ENCODE measurements around the gene SERPINB4. TPM values are rescaled to one million over a fixed set of nuclear protein-coding genes. Genes with fewer than 3 reads are reported as not detected.
"Not testable (repeated sequence)": the region's sequence is repeated elsewhere in the genome, so short reads cannot be mapped to it uniquely, and the experiment has no call there.

Gene SERPINB4
- total and polyA plus RNA-seq, 7 donors, result 0.07 TPM; not detected in 6

DNA sequence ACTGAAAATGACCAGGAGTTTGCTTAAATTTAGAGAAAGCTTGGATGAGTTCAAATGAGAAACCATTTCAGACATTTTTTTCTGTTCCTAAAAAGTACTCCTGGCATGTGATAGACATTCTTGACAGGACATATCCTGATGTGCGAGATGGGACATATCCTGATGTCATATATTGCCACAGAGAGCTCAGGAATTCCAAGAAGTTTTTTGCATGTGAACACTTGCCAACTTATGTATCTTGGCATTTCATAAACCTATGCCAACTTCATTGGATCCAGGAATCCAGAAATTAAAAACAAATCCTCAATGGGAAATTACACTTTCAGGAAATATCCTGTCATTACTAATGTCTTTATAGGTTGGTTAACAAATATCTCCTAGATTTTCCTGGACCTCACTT lies 20.5 kb upstream of the SERPINB4 start:
- no peaks in the 10 kb centered on the region for H3K36me3 ChIP-seq
- no peak overlapping the region for H3K4me3 ChIP-seq
- WGBS, 2 donors, result 88% methylated on average over 1 of the region's 1 CpG
- no peak for TF ChIP-seq POLR2AphosphoS5 (IDR thresholded peaks at IDR 0.05)
- TF ChIP-seq POLR2A (IDR thresholded peaks at IDR 0.05), result no peak
- TF ChIP-seq EP300 (IDR thresholded peaks at IDR 0.05), result no peak
- TF ChIP-seq, protein P1, sequence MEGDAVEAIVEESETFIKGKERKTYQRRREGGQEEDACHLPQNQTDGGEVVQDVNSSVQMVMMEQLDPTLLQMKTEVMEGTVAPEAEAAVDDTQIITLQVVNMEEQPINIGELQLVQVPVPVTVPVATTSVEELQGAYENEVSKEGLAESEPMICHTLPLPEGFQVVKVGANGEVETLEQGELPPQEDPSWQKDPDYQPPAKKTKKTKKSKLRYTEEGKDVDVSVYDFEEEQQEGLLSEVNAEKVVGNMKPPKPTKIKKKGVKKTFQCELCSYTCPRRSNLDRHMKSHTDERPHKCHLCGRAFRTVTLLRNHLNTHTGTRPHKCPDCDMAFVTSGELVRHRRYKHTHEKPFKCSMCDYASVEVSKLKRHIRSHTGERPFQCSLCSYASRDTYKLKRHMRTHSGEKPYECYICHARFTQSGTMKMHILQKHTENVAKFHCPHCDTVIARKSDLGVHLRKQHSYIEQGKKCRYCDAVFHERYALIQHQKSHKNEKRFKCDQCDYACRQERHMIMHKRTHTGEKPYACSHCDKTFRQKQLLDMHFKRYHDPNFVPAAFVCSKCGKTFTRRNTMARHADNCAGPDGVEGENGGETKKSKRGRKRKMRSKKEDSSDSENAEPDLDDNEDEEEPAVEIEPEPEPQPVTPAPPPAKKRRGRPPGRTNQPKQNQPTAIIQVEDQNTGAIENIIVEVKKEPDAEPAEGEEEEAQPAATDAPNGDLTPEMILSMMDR (IDR thresholded peaks at IDR 0.05), result no peak
- no peaks in the 10 kb centered on the region for H3K27me3 ChIP-seq
- intact Hi-C loops (cut with DNase I), result no loop called here
- DNase-seq, result no peak
- peaks cover 0 to 5% (median 0%) of the 10 kb centered on the region in 4 donors for H3K9me3 ChIP-seq
- H3K27ac ChIP-seq, result no peak overlapping the region
- no peaks in the 10 kb centered on the region for H3K4me1 ChIP-seq

DNA sequence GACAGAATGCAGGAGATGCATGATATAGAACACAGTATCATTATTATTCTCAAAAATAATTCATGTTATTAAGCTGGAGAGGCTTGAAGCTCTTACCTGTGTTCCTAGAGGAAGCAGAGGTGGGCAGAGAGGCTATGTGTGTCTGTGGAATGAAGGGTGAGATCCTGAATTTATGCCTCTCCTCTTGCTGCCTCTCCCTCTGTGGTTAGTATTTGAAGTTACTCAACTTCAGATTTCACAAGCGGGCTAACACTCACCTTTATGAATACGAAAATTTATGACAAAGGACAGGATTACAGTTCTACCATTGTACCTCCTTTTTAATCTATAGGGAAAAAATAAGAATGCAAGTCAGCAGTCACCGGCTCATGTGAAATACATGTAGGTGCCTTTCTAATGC lies 17.7 kb upstream of the SERPINB4 start, which contains the start of gene SERPINB3:
TSS of gene SERPINB3 (minus strand) at position 144 of the 400 bp plus-strand sequence. CDS start 677 bp downstream, outside the sequence.
- H3K36me3 ChIP-seq; H3K4me3 ChIP-seq; H3K4me1 ChIP-seq; H3K27ac ChIP-seq; H3K9me3 ChIP-seq; H3K27me3 ChIP-seq; DNase-seq; intact Hi-C loops (cut with DNase I): not testable (repeated sequence)
- WGBS, 2 donors, result 72 to 73% methylated on average over 2 of the region's 3 CpGs

DNA sequence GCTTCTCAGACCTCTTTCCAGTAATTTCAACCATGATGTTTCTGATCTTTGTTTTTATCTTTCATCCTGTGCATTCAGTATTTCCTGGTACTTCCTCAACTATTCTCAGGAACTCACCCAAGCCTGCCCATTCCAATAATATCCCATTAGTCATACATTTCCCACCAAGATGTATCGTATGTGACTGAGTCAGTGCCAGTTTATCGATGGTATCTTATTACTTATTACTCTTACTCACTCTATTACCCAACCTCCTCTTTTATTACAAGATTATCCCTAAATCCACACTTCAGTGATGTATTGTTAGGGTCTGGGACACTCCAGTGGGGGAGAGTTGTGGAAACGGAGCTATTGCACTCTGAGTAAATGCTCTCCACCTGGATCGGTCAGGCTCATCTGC lies 14.9 kb upstream of the SERPINB4 start:
- H3K9me3 ChIP-seq; intact Hi-C loops (cut with DNase I); DNase-seq; H3K36me3 ChIP-seq; H3K4me3 ChIP-seq; H3K27ac ChIP-seq; H3K27me3 ChIP-seq; H3K4me1 ChIP-seq: not testable (repeated sequence)
- 91 to 93% methylated on average over 4 of the region's 4 CpGs for WGBS, 2 donors

DNA sequence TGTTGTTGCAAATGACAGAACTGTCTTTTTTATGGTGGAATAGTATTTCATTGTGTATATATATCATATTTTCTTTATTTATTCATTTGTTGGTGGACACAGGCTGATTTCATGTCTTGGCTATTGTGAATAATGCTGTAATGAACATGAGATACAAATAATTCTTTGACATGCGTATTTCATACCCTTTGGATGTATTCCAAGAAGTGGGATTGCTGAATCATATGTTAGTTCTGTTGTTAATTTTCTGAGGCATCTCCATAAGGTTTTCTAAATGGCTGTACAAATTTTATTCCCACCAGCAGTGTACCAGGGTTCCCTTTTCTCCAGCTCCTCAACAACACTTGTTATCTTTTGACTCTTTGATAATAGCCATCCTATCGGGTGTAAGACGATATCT lies 6.2 kb upstream of the SERPINB4 start:
- H3K4me3 ChIP-seq; H3K27me3 ChIP-seq; H3K27ac ChIP-seq; H3K4me1 ChIP-seq; H3K36me3 ChIP-seq; H3K9me3 ChIP-seq; intact Hi-C loops (cut with DNase I); DNase-seq: not testable (repeated sequence)
- 76 to 90% methylated on average over 3 of the region's 3 CpGs for WGBS, 2 donors

DNA sequence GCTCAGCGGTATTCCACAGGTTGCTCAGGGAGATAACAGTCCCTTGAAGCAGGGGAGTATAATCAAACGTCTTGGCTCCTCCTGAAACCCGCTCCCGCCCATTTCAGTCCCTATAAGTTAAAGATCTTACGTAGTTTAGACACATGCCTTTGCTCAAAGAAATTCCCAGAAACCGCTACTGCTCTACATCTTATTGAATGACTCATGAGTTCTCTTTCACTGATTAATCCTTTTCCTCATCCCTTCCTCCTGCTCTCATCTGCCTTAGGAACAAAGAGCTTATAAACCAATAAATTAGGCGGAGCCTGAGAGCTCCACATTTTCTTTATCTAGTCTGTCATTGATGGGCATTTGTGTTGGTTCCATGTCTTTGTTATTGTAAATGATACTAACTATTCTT lies 4.2 kb upstream of the SERPINB4 start:
- Histone ChIP-seq H3K9me3 (no peaks in the 10 kb centered on the region), H3K27ac (no peak overlapping the region), H3K4me3 (no peak overlapping the region), H3K36me3 (no peaks in the 10 kb centered on the region), H3K4me1 (no peaks in the 10 kb centered on the region), H3K27me3 (no peaks in the 10 kb centered on the region)
- intact Hi-C loops (cut with DNase I), result no loop called here
- DNase-seq, result no peak
- WGBS, 2 donors, result 67 to 76% methylated on average over 7 of the region's 7 CpGs
- TF ChIP-seq, protein P1 (IDR thresholded peaks at IDR 0.05), result no peak
- TF ChIP-seq POLR2AphosphoS5 (IDR thresholded peaks at IDR 0.05) (no peak), EP300 (IDR thresholded peaks at IDR 0.05) (no peak), POLR2A (IDR thresholded peaks at IDR 0.05) (no peak)

DNA sequence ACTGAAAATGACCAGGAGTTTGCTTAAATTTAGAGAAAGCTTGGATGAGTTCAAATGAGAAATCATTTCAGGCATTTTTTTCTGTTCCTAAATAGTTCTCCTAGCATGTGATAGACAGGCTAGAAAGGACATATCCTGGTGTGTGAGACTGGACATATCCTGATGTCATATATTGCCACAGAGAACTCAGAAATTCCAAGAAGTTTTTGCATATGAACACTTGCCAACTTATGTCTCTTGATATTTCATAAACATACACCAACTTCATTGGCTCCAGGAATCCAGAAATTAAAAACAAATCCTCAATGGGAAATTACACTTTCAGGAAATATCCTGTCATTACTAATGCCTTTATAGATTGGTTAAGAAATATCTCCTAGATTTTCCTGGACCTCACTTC lies 2.9 kb upstream of the SERPINB4 start:
- intact Hi-C loops (cut with DNase I), result no loop called here
- Histone ChIP-seq H3K36me3 (no peaks in the 10 kb centered on the region), H3K27ac (no peak overlapping the region), H3K9me3 (no peaks in the 10 kb centered on the region), H3K27me3 (no peaks in the 10 kb centered on the region), H3K4me1 (no peaks in the 10 kb centered on the region), H3K4me3 (no peak overlapping the region)
- no peak for TF ChIP-seq EP300 (IDR thresholded peaks at IDR 0.05)
- no peak for TF ChIP-seq POLR2AphosphoS5 (IDR thresholded peaks at IDR 0.05)
- TF ChIP-seq, protein P1 (IDR thresholded peaks at IDR 0.05), result no peak
- no peak for TF ChIP-seq POLR2A (IDR thresholded peaks at IDR 0.05)
- DNase-seq, result no peak

DNA sequence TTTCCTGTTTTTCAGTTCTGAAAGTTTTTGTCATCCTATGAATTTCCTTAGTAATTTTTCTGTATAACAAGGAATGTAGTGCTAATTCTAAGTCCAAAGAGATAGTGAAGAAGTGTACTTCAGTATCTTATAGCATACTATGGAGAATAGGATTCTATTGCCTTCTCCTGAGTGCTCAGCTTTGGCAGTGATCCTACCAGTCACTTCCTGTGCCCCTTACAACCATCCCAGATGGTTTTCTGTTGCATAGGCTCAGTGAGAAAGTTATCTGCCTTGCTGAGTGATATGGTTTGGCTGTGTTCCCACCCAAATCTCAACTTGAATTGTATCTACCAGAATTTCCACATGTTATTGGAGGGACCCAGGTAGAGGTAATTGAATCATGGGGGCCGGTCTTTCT lies 638 bp upstream of the SERPINB4 start:
- H3K4me3 ChIP-seq; H3K36me3 ChIP-seq; DNase-seq; H3K9me3 ChIP-seq; H3K4me1 ChIP-seq; H3K27ac ChIP-seq; H3K27me3 ChIP-seq; intact Hi-C loops (cut with DNase I): not testable (repeated sequence)
- 48 to 95% methylated on average over 1 of the region's 1 CpG for WGBS, 2 donors

DNA sequence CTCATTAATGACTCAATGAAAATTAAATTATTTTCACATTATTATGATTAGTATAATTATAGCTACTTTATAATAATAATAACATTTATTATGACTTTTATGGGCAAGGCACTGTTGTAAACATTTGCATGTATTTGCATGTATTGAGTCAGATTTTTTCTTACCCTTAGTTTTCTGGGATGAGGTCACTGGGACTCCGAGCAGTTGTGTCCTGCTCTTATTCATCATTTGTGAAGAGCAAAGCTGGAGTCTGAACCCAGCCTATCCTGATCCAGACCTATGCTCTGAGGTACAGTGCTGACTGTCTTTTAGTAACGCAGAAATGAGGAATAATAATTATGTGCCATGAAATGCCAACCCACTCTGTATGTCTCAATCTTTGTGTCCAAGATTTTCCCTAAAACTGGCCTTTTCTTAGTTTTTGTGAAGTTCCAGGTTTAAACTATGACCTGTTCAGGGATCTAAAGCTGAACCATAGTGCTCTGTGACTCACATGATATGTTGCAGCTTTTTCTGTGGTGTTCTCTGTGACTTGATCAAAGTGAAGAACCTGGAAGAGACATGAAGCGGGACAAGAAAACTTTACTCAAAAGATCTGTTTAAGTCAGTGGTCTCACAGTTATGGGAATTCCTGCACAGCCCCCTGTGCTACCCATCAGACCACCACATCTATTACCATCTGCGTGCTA lies 1.2 kb downstream of the SERPINB4 start:
- H3K36me3 ChIP-seq; H3K27me3 ChIP-seq; H3K9me3 ChIP-seq; H3K27ac ChIP-seq; intact Hi-C loops (cut with DNase I); H3K4me1 ChIP-seq; H3K4me3 ChIP-seq; DNase-seq: not testable (repeated sequence)
- WGBS, 2 donors, result 91 to 93% methylated on average over 4 of the region's 4 CpGs

DNA sequence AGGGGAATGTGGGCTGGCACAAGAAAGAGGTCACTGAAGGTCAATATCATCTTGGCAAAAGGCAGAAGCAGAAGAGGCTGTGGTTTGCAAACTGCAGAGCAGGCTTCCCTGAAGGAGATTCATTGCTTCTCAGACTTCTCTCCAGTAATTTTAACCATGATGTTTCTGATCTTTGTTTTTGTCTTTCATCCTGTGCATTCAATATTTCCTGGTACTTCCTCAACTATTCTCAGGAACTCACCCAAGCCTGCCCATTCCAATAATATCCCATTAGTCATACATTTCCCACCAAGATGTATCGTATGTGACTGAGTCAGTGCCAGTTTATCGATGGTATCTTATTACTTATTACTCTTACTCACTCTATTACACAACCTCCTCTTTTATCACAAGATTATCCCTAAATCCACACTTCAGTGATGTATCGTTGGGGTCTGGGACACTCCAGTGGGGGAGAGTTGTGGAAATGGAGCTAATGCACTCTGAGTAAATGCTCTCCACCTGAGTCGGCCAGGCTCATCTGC lies 2.8 kb downstream of the SERPINB4 start:
- H3K4me1 ChIP-seq; DNase-seq; H3K4me3 ChIP-seq; H3K9me3 ChIP-seq; H3K36me3 ChIP-seq; intact Hi-C loops (cut with DNase I); H3K27ac ChIP-seq; H3K27me3 ChIP-seq: not testable (repeated sequence)
- 87 to 95% methylated on average over 4 of the region's 4 CpGs for WGBS, 2 donors
